CD14-positive monocyte (primary cell): ENCODE data around the gene PIP5K1B. TPM values are rescaled to one million over a fixed set of nuclear protein-coding genes. Genes with fewer than 3 reads are reported as not detected.
A peak's percentile ranks its signal among the peaks of the same experiment; 100 is the strongest.

Source experiments
- DNase-seq, 3 donors: peaks; one replicate each; pipeline ENCODE4 v3.0.0-alpha.2; 2011 to 2022
- H2AFZ ChIP-seq: 2 replicates; pipeline ENCODE4 v1.6.0; 2012; ENCODE audit warnings: mild to moderate bottlenecking, low read depth, low read length, inconsistent platforms; ENCODE audit not compliant: insufficient read depth, poor library complexity, severe bottlenecking
- H3K27ac ChIP-seq, 2 donors: 1 replicate in 1 of 2; 2 replicates in 1 of 2; pipeline ENCODE4 v1.5.1; 2012 to 2013; ENCODE audit warnings: low read length in 2 of 2, control low read depth in 1 of 2, inconsistent platforms in 1 of 2, low read depth in 1 of 2, mild to moderate bottlenecking in 1 of 2
- H3K27me3 ChIP-seq, 2 donors: one replicate each; pipeline versions ENCODE4 v1.6.0 to v1.6.1; 2011 to 2013; ENCODE audit warnings: low read length in 2 of 2; ENCODE audit not compliant: control insufficient read depth in 2 of 2, insufficient read depth in 2 of 2
- H3K36me3 ChIP-seq, 2 donors: replicated peaks in 1 of 2; 1 replicate in 1 of 2; 2 replicates in 1 of 2; pipeline versions ENCODE4 v1.5.1 to v1.6.1; 2012 to 2013; ENCODE audit warnings: low read length in 2 of 2, control low read depth in 1 of 2, inconsistent platforms in 1 of 2, mild to moderate bottlenecking in 1 of 2; ENCODE audit not compliant: insufficient read depth in 2 of 2, control insufficient read depth in 1 of 2
- H3K4me1 ChIP-seq, 2 donors: 1 replicate in 1 of 2; 2 replicates in 1 of 2; pipeline versions ENCODE4 v1.5.1 to v1.6.1; 2012 to 2013; ENCODE audit warnings: low read length in 2 of 2, control low read depth in 1 of 2, inconsistent platforms in 1 of 2, mild to moderate bottlenecking in 1 of 2, moderate library complexity in 1 of 2; ENCODE audit not compliant: insufficient read depth in 2 of 2, control insufficient read depth in 1 of 2
- H3K4me2 ChIP-seq: replicated peaks from 2 replicates; pipeline ENCODE3; 2012; ENCODE audit warnings: low read length, moderate library complexity, mild to moderate bottlenecking; ENCODE audit not compliant: poor library complexity, severe bottlenecking; ENCODE audit errors: extremely low read depth
- H3K4me3 ChIP-seq, 3 experiments: fragments of 200-600 bp in 1 of 3; sonication (generic) in 1 of 3; replicated peaks in 1 of 3; 1 replicate in 2 of 3; 2 replicates in 1 of 3; pipeline ENCODE4 v1.5.1; 2011 to 2013; ENCODE audit warnings: low read length in 3 of 3, mild to moderate bottlenecking in 3 of 3, control low read depth in 2 of 3, low read depth in 2 of 3, inconsistent platforms in 1 of 3, moderate library complexity in 1 of 3
- H3K79me2 ChIP-seq: 2 replicates; pipeline ENCODE4 v1.6.0; 2012; ENCODE audit warnings: mild to moderate bottlenecking, control low read depth, inconsistent platforms, low read length, moderate library complexity; ENCODE audit not compliant: insufficient read depth
- H3K9ac ChIP-seq: 2 replicates; pipeline ENCODE4 v1.6.0; 2017; ENCODE audit warnings: low read length, mild to moderate bottlenecking; ENCODE audit not compliant: insufficient read depth, poor library complexity, severe bottlenecking
- H3K9me3 ChIP-seq, 2 donors: replicated peaks in 1 of 2; 1 replicate in 1 of 2; 2 replicates in 1 of 2; pipeline versions ENCODE4 v1.5.1 to v1.6.1; 2012 to 2013; ENCODE audit warnings: low read length in 2 of 2, control low read depth in 1 of 2; ENCODE audit not compliant: control insufficient read depth in 1 of 2, insufficient read depth in 1 of 2
- H4K20me1 ChIP-seq: 2 replicates; pipeline ENCODE4 v1.6.0; 2012; ENCODE audit warnings: mild to moderate bottlenecking, low read length, control low read depth, moderate library complexity; ENCODE audit not compliant: insufficient read depth
- H3K27ac Mint-ChIP-seq, 7 donors: one replicate each; pipeline ENCODE4 v1.8.0; 2020; ENCODE audit warnings: mild to moderate bottlenecking in 7 of 7, mixed read lengths in 7 of 7, moderate library complexity in 6 of 7, inconsistent platforms in 2 of 7
- H3K27me3 Mint-ChIP-seq, 3 donors: one replicate each; pipeline ENCODE4 v1.8.0; 2021 to 2022; ENCODE audit warnings: low read depth in 3 of 3, mild to moderate bottlenecking in 3 of 3, mixed read lengths in 3 of 3, moderate library complexity in 3 of 3, inconsistent platforms in 1 of 3
- H3K36me3 Mint-ChIP-seq, 2 donors: one replicate each; pipeline ENCODE4 v1.8.0; 2020; ENCODE audit warnings: mixed read lengths in 2 of 2, inconsistent platforms in 1 of 2, mild to moderate bottlenecking in 1 of 2
- H3K4me1 Mint-ChIP-seq: one replicate; pipeline ENCODE4 v1.8.0; 2020; ENCODE audit warnings: mild to moderate bottlenecking, mixed read lengths
- H3K4me3 Mint-ChIP-seq, 2 donors: one replicate each; pipeline ENCODE4 v1.8.0; 2020; ENCODE audit warnings: mild to moderate bottlenecking in 2 of 2, mixed read lengths in 2 of 2, moderate library complexity in 1 of 2
- H3K9me3 Mint-ChIP-seq, 7 donors: one replicate each; pipeline ENCODE4 v1.8.0; 2020 to 2022; ENCODE audit warnings: mixed read lengths in 7 of 7, mild to moderate bottlenecking in 6 of 7, moderate library complexity in 6 of 7, inconsistent platforms in 2 of 7
- WGBS: methylation state at CpG from one replicate; pipeline ENCODE4 v1.1.5; 2013; ENCODE audit warnings: missing lambda C conversion rate; ENCODE audit not compliant: insufficient coverage; 5-methylcytosine and 5-hydroxymethylcytosine counted together
- intact Hi-C, 2 donors: fragments of 100-400 bp; cut with micrococcal nuclease; formaldehyde crosslinking; loops; one replicate each; pipeline versions ENCODE4 v1.15.0 to v1.15.1; 2023
- polyA plus RNA-seq, 3 donors: library from polyadenylated mRNA; depleted of rRNA in 1 of 3; unstranded in 2 of 3; stranded (reverse) in 1 of 3; fragments of 300-500 nt in 2 of 3; fragments of >200 nt in 1 of 3; fragmentation: Illumina TruSeq in 2 of 3; gene quantifications; 1 replicate in 2 of 3; 2 replicates in 1 of 3; pipeline ENCODE4 v1.2.3, GENCODE V29; 2012 to 2021
- TF ChIP-seq, protein P1 (sequence below): fragments of 200-600 bp; IDR thresholded peaks from one replicate; pipeline ENCODE4 v1.8.0; 2022; ENCODE audit warnings: antibody characterized with exemption, mild to moderate bottlenecking

Gene PIP5K1B
- polyA plus RNA-seq, 3 donors, result 0.18 to 4.1 (median 0.87) TPM

- no peak overlapping the region for H3K4me3 ChIP-seq
- H3K27ac ChIP-seq, result no peak overlapping the region
- no peaks in the 10 kb centered on the region for H3K9me3 Mint-ChIP-seq
- H3K27me3 Mint-ChIP-seq, result peaks cover 0 to 4% (median 0%) of the 10 kb centered on the region in 3 donors
- peaks cover 0 to 3% of the 10 kb centered on the region in 2 donors for H3K36me3 Mint-ChIP-seq
- H3K9ac ChIP-seq, result no peak overlapping the region
- H3K4me2 ChIP-seq, result no peak overlapping the region
- peaks cover 30% of the 10 kb centered on the region for H3K4me1 Mint-ChIP-seq
- H4K20me1 ChIP-seq, result no peaks in the 10 kb centered on the region
- H3K9me3 ChIP-seq, result no peaks in the 10 kb centered on the region
- TF ChIP-seq, protein P1, sequence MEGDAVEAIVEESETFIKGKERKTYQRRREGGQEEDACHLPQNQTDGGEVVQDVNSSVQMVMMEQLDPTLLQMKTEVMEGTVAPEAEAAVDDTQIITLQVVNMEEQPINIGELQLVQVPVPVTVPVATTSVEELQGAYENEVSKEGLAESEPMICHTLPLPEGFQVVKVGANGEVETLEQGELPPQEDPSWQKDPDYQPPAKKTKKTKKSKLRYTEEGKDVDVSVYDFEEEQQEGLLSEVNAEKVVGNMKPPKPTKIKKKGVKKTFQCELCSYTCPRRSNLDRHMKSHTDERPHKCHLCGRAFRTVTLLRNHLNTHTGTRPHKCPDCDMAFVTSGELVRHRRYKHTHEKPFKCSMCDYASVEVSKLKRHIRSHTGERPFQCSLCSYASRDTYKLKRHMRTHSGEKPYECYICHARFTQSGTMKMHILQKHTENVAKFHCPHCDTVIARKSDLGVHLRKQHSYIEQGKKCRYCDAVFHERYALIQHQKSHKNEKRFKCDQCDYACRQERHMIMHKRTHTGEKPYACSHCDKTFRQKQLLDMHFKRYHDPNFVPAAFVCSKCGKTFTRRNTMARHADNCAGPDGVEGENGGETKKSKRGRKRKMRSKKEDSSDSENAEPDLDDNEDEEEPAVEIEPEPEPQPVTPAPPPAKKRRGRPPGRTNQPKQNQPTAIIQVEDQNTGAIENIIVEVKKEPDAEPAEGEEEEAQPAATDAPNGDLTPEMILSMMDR, result no peak
- WGBS, result no CpG with 5 or more reads among the region's 1 CpG
- no peaks in the 10 kb centered on the region for H3K36me3 ChIP-seq
- no peak overlapping the region for H2AFZ ChIP-seq
- DNase-seq, result no peak
- intact Hi-C loops, result no loop called here
- no peaks in the 10 kb centered on the region for H3K79me2 ChIP-seq
- no peak overlapping the region for H3K4me3 Mint-ChIP-seq
- peaks cover 23 to 37% of the 10 kb centered on the region in 2 donors for H3K4me1 ChIP-seq
- H3K27me3 ChIP-seq, result no peaks in the 10 kb centered on the region
- no peak overlapping the region for H3K27ac Mint-ChIP-seq
Measured at GRCh38 chr9:68838245-68838644, 133.2 kb downstream of the PIP5K1B start.

DNA sequence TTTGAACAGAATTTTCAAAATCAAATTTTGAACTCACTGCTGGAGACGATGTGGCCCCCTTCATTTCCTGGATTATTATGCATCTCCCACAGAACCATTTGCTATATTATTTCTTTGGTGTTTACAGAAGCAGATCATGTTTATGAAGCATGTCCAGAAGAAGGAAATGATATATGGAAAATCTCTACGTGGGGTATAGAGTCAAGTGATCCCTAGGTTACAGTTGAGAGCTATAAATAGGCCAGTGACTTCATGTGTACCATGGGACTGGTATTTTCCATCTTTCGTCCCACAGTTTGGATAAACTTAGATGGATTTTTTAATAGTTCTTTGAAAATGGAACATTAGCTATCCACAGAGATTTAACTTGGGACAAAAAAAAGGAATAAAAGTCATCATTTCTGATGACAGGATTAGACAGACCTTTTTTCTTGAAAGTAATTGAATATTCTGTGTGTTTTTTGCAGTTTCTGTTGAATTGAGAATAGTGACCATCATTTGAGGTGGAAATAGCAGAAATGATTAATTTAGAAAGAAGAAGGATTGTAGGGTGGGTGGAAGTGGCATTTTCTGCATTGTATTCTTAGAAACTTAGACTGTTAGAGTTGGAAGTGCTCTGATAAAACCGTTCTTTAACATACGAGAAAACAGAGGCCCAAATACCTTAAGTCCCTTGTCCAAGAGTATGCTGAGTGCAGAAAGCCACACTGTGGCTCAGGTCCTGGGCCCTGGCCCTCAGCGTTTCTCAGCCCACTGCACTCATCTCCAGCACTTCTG lies 136.4 kb downstream of the PIP5K1B start:
- Mint-ChIP-seq H3K4me1 (peaks cover 57% of the 10 kb centered on the region), H3K4me3 (no peak overlapping the region), H3K27ac (peak overlapping the region in 2 of 7 donors; percentile 22 to 66), H3K36me3 (peaks cover 0 to 3% of the 10 kb centered on the region in 2 donors), H3K9me3 (no peaks in the 10 kb centered on the region), H3K27me3 (peaks cover 0 to 4% (median 0%) of the 10 kb centered on the region in 3 donors)
- Histone ChIP-seq H3K9me3 (no peaks in the 10 kb centered on the region), H2AFZ (no peak overlapping the region), H3K27me3 (no peaks in the 10 kb centered on the region), H3K4me3 (no peak overlapping the region), H3K36me3 (no peaks in the 10 kb centered on the region), H3K79me2 (no peaks in the 10 kb centered on the region), H3K4me1 (peaks cover 45 to 63% of the 10 kb centered on the region in 2 donors), H3K27ac (no peak overlapping the region), H3K9ac (no peak overlapping the region), H3K4me2 (no peak overlapping the region), H4K20me1 (no peaks in the 10 kb centered on the region)
- TF ChIP-seq, protein P1, result no peak
- DNase-seq, result no peak
- WGBS, result 67% methylated on average over 4 of the region's 6 CpGs
- intact Hi-C loops, result loop anchor here in 1 of 2 donors (5.0 kb wide), 1 partner anchor 136 kb away; no protein-coding TSS in a partner anchor
